Measurements from ENCODE around the gene DNM3.

DNM3 gene

GRCh38 chr1:172118618-172119017 lies 277.3 kb downstream of the DNM3 start:
- no peak overlapping the region for H3K4me3 ChIP-seq (ENCODE audit: low read depth, low read length)
- TF ChIP-seq CTCF (IDR thresholded peaks at IDR 0.05; ENCODE audit: low read depth, low read length), result no peak
- no peak for TF ChIP-seq POLR2A (IDR thresholded peaks at IDR 0.05; ENCODE audit: extremely low read depth, insufficient read length)
- TF ChIP-seq MYC (IDR thresholded peaks at IDR 0.05; ENCODE audit: low read depth, low read length), result no peak
- no peak for TF ChIP-seq MAX (IDR thresholded peaks at IDR 0.05; ENCODE audit: low read depth, low read length)
- no peak for DNase-seq (ENCODE audit: low read depth)

GRCh38 chr1:172119184-172119583 lies 277.9 kb downstream of the DNM3 start:
- no peak overlapping the region for H3K4me3 ChIP-seq (ENCODE audit: low read depth, low read length)
- no peak for TF ChIP-seq CTCF (IDR thresholded peaks at IDR 0.05; ENCODE audit: low read depth, low read length)
- DNase-seq (ENCODE audit: low read depth), result no peak

- no peak for DNase-seq (ENCODE audit: low read depth)
- no peak overlapping the region for H3K4me3 ChIP-seq (ENCODE audit: low read depth, low read length)
- no peak for TF ChIP-seq CTCF (IDR thresholded peaks at IDR 0.05; ENCODE audit: low read depth, low read length)
- no peak for TF ChIP-seq MAX (IDR thresholded peaks at IDR 0.05; ENCODE audit: low read depth, low read length)
- no peak for TF ChIP-seq MYC (IDR thresholded peaks at IDR 0.05; ENCODE audit: low read depth, low read length)
- TF ChIP-seq POLR2A (IDR thresholded peaks at IDR 0.05; ENCODE audit: extremely low read depth, insufficient read length), result no peak
Measured at GRCh38 chr1:172120381-172120780, 279.1 kb downstream of the DNM3 start.

GRCh38 chr1:172121081-172121717 lies 279.9 kb downstream of the DNM3 start:
- DNase-seq (ENCODE audit: low read depth), result no peak
- TF ChIP-seq POLR2A (IDR thresholded peaks at IDR 0.05; ENCODE audit: extremely low read depth, insufficient read length), result no peak
- TF ChIP-seq MYC (IDR thresholded peaks at IDR 0.05; ENCODE audit: low read depth, low read length), result no peak
- no peak for TF ChIP-seq CTCF (IDR thresholded peaks at IDR 0.05; ENCODE audit: low read depth, low read length)
- no peak for TF ChIP-seq MAX (IDR thresholded peaks at IDR 0.05; ENCODE audit: low read depth, low read length)

GRCh38 chr1:172122381-172122780 lies 281.1 kb downstream of the DNM3 start:
- H3K4me3 ChIP-seq (ENCODE audit: low read depth, low read length), result no peak overlapping the region
- TF ChIP-seq MAX (IDR thresholded peaks at IDR 0.05; ENCODE audit: low read depth, low read length) (no peak), POLR2A (IDR thresholded peaks at IDR 0.05; ENCODE audit: extremely low read depth, insufficient read length) (no peak), CTCF (IDR thresholded peaks at IDR 0.05; ENCODE audit: low read depth, low read length) (no peak), MYC (IDR thresholded peaks at IDR 0.05; ENCODE audit: low read depth, low read length) (no peak)
- DNase-seq (ENCODE audit: low read depth), result no peak

More at GRCh38 chr1:172121081-172121717, 279.9 kb downstream of the DNM3 start:
- H3K4me3 ChIP-seq (ENCODE audit: low read depth, low read length), result no peak overlapping the region

- no peak overlapping the region for H3K4me3 ChIP-seq (ENCODE audit: low read depth, low read length)
- TF ChIP-seq MAX (IDR thresholded peaks at IDR 0.05; ENCODE audit: low read depth, low read length) (no peak), MYC (IDR thresholded peaks at IDR 0.05; ENCODE audit: low read depth, low read length) (no peak), POLR2A (IDR thresholded peaks at IDR 0.05; ENCODE audit: extremely low read depth, insufficient read length) (no peak)
- DNase-seq (ENCODE audit: low read depth), result no peak
Measured at GRCh38 chr1:172125250-172125649, 284.0 kb downstream of the DNM3 start.
